ENCODE results near the gene SCAMP2.

The SCAMP2 gene

DNA sequence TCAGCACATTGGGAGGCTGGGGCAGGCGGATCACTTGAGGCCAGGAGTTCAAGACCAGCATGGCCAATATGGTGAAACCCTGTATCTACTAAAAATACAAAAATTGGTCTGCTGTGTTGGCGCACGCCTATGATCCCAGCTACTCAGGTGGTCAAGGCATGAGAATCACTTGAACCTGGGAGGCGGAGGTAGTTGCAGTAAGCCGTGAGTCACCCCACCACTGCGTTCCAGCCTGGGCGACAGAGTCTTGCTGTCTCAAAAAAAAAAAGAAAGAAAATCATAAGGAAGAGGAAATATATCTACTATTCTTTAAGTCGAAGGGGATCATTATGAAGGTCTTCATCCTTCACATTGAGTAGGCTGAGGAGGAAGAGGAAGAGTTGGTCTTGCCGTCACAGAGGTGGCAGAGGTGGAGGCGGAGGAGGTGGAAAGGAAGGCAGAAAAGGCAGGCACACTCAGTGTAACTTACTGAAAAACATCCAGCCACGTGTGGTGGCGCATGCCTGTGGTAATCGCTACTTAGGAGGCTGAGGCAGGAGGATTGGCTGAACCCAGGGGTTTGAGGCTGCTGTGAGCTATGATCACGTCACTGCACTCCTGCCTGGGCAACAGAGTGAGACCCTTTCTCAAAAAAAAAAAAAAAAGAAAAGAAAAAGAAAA is 77.1 kb downstream of the SCAMP2 start:
- no peak for DNase-seq (ENCODE audit: low read depth)

GRCh38 chr15:74794970-74795349 is 78.2 kb downstream of the SCAMP2 start:
- DNase-seq (ENCODE audit: low read depth), result no peak

GRCh38 chr15:74794248-74794969 is 78.8 kb downstream of the SCAMP2 start:
- DNase-seq (ENCODE audit: low read depth), result no peak

Measured in HS-27A (cell line).